AG04450 (cell line): Measurements from ENCODE around the gene PCBD1. TPM values are rescaled to one million over a fixed set of nuclear protein-coding genes. Genes with fewer than 3 reads are reported as not detected.

Source experiments
- CTCF ChIA-PET: fragments of 300-600, 350-600 bp; formaldehyde crosslinking; extraction: SDS; loops from one replicate; lab custom pipeline; 2022; ENCODE audit warnings: antibody characterized with exemption, inconsistent platforms; lab: Charles Lee
- POLR2A ChIA-PET: fragments of 350-600 bp; formaldehyde crosslinking; extraction: SDS; loops from one replicate; lab custom pipeline; 2021; ENCODE audit warnings: antibody characterized with exemption, inconsistent platforms; lab: Yijun Ruan, JAX
- DNase-seq: peaks from one replicate; pipeline ENCODE4 v3.0.0-alpha.2; 2011; ENCODE audit warnings: low read depth, low spot score
- H3K27ac ChIP-seq: one replicate; pipeline ENCODE4 v1.5.1; 2012; ENCODE audit warnings: low read depth, low read length, control low read depth
- H3K27me3 ChIP-seq: one replicate; pipeline ENCODE4 v1.6.0; 2012; ENCODE audit warnings: low read length; ENCODE audit not compliant: control insufficient read depth, insufficient read depth
- H3K4me3 ChIP-seq: 2 replicates; pipeline ENCODE4 v1.5.1; 2011; ENCODE audit warnings: mild to moderate bottlenecking, low read depth, low read length, control low read depth
- H3K9me3 ChIP-seq: 2 replicates; pipeline ENCODE4 v1.5.1; 2012; ENCODE audit warnings: low read length; ENCODE audit not compliant: control insufficient read depth, insufficient read depth
- polyA plus RNA-seq: library from polyadenylated mRNA; depleted of rRNA; stranded (reverse); fragments of >200 nt; gene quantifications from 2 replicates; pipeline ENCODE4 v1.2.3, GENCODE V29; 2011
- TF ChIP-seq, protein P1 (sequence below): IDR thresholded peaks from 2 replicates; pipeline ENCODE4 v1.5.1; 2011; ENCODE audit warnings: low read depth, low read length, control low read depth, inconsistent platforms

PCBD1 gene
- polyA plus RNA-seq, 1 experiment: 41.3 TPM

DNA sequence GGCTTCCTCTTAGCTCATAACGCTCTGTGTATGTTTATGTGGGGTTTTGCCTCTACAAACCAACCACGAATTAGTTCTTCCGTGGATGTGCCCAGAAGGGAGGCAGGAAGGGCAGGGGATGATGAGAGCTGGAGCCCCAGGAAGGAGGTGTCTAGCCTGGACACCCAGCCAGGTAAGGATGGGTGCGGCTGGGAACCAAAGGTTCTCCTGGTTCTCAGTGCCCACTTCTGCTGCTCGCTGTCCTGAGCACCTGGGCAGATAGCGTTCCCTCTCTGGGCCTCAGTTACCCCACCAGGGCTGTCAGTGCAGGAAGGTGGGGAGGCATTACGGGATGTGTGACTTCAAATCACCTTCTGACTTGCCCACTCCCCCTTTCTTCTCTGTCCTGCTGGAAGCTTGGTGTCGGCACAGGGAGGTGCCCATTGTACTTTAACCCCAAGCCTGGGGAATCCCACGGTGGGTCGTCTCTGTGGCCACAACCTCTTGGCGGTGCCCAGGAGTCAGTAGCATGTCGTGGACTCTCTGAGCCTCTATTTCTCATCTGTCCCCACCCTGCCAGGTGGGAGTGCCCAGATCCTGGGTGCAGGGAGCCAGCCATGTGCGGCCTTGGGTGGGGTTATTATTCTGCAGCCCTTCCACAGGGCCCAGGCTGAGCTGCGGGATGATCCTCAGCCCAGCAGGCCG, 18.7 kb upstream of the PCBD1 start:
- no peak for DNase-seq
- no peak overlapping the region for H3K4me3 ChIP-seq
- TF ChIP-seq, protein P1, sequence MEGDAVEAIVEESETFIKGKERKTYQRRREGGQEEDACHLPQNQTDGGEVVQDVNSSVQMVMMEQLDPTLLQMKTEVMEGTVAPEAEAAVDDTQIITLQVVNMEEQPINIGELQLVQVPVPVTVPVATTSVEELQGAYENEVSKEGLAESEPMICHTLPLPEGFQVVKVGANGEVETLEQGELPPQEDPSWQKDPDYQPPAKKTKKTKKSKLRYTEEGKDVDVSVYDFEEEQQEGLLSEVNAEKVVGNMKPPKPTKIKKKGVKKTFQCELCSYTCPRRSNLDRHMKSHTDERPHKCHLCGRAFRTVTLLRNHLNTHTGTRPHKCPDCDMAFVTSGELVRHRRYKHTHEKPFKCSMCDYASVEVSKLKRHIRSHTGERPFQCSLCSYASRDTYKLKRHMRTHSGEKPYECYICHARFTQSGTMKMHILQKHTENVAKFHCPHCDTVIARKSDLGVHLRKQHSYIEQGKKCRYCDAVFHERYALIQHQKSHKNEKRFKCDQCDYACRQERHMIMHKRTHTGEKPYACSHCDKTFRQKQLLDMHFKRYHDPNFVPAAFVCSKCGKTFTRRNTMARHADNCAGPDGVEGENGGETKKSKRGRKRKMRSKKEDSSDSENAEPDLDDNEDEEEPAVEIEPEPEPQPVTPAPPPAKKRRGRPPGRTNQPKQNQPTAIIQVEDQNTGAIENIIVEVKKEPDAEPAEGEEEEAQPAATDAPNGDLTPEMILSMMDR: no peak
- POLR2A ChIA-PET: no interaction called here
- no peak overlapping the region for H3K27ac ChIP-seq
- CTCF ChIA-PET: interaction anchor here (0.8 to 1.1 kb wide), 2 partner anchors 18 to 363 kb away, joined by 3 to 4 read pairs; no protein-coding TSS in a partner anchor
- no peaks in the 10 kb centered on the region for H3K9me3 ChIP-seq
- H3K27me3 ChIP-seq: peaks cover 50% of the 10 kb centered on the region

DNA sequence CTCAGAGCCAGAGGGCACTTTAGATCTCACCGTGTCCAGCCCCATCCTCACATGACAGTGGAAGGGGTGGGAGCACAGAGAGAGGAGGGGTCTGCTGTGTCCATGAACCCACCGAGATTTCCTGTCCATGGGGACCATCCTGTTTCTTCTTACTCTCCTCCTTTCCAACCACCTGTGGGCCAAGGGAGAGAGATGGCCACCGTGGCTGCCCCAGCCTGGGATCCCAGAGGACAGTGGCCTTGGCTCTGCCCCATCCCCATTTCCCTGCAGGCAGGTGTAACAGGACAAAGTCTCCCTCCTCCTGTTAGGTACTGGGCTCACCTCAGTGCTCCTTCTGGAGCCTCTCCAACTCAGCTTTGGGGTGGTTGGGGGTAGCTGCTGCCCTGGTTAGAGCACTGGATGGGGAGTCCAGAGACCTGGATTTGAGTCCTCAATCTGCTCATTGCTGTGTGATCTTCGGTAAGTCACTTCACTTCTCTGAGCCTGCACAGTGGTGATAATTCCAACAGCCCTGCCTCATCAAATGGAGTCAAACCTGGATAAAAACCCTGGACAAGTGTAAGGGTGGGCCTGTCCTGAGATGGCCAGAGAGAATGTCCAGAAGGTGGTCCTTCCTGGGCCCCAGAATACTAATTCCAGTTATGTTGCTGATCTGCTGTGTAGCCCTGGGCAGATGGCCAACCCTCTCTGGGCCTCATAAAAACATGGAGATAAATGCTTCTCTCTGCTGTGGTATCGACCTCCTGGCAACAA, 17.8 kb upstream of the PCBD1 start:
- POLR2A ChIA-PET: no interaction called here
- H3K4me3 ChIP-seq: no peak overlapping the region
- CTCF ChIA-PET: interaction anchor here (0.8 to 1.1 kb wide), 2 partner anchors 19 to 364 kb away, joined by 3 to 4 read pairs; no protein-coding TSS in a partner anchor
- no peaks in the 10 kb centered on the region for H3K9me3 ChIP-seq
- no peak overlapping the region for H3K27ac ChIP-seq
- peaks cover 53% of the 10 kb centered on the region for H3K27me3 ChIP-seq
- DNase-seq: no peak
- TF ChIP-seq, protein P1: no peak

DNA sequence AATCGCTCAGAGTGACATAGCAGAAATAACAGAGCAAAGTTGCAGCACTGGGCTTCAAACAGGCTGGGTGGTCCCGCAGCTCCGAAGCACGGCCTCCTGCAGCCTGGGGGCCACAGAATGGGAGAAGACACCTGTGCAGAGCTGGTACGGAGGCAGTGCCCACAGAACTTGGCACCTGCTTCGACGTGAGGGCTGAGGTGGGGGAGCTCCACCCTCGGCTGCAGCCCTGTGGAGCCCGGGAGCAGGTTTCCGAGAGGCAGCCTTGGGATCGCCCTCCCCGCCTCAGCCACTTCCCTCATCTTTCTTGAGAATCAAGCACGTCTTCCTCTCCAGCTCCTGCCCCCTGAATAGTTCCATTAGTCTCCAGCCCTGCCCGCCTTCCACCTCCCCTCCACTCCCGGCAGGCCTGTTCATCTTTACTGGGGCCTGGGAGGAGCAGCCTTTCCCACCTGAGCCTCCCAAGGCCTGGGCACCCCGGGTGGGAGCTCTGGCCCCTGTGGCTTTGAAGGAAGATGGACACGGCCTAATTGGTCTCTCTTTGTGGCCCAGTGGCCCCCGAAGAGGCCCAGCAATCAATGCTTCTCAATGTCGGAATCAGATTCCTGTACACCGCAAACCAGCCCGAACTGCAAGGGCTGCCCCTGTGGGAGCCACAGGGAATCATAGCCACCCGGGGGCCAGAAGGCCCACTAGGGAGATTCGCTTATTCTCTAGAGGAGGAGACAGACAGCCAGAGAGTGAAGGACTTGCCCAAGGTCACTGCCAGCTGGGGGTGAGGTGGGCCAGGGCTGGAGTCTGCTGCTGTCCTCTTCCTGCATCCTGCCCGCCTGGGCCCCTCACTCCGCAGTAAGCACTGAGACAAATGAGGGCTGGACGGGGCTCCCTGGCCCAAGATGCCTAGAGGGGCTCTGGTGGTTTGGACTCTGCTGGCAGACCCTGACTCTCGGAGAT, 17.0 kb upstream of the PCBD1 start:
- no peak overlapping the region for H3K27ac ChIP-seq
- no peaks in the 10 kb centered on the region for H3K9me3 ChIP-seq
- peaks cover 57% of the 10 kb centered on the region for H3K27me3 ChIP-seq
- ChIA-PET CTCF (interaction anchor here (3.8 kb wide), 1 partner anchor 380 kb away, joined by 33 read pairs; no protein-coding TSS in a partner anchor), POLR2A (no interaction called here)
- no peak for DNase-seq
- H3K4me3 ChIP-seq: no peak overlapping the region
- TF ChIP-seq, protein P1: no peak

DNA sequence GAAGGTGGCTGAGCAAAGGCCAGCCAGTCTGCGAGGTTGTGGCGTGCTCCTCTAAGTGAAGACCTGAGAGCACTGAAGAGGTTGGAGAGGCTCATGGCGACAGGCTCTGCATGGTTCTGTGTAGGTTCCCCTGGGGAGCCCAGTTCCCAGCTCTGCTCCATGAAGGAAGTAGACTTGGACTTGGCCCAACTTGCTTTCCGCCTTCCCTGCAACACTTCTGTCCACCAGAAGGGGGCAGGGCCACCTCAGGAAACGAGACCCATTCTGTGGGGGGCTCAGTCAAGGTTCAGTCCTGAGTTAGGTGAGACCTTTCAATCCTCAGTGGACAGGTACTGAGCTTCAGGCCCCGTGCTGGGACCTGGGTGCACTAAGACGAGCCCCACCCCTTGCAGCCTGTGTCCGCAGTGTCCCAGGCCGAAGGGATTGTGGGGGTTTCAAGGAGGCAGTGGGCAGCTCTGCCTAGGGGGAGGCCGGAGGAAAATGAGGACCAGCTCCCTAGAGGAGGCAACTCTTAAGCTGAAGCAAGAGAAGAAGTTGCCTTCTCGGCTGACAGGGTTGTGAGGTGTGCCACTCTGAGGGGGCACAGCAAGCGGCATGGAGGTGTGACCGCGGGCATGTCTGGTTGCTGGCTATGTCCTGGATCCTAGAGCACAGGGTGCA, 15.0 kb upstream of the PCBD1 start:
- TF ChIP-seq, protein P1: peak; percentile 91
- H3K9me3 ChIP-seq: no peaks in the 10 kb centered on the region
- ChIA-PET POLR2A (no interaction called here), CTCF (interaction anchor here (0.6 to 3.8 kb wide), 28 partner anchors 9 to 473 kb away, joined by 3 to 33 read pairs (median 4); partner anchors contain the start of gene UNC5B)
- H3K4me3 ChIP-seq: no peak overlapping the region
- peak; percentile 4 for DNase-seq
- H3K27me3 ChIP-seq: peaks cover 67% of the 10 kb centered on the region
- no peak overlapping the region for H3K27ac ChIP-seq
